IMR-90 (cell line): Measurements from ENCODE around the gene CEP128. TPM values are rescaled to one million over a fixed set of nuclear protein-coding genes. Genes with fewer than 3 reads are reported as not detected.

Source experiments
- ATAC-seq: fragments of 200-7000 bp; cut with Tn5 transposase; 2 replicates; pipeline ENCODE4 v1.9.1; 2020; ENCODE audit warnings: low read depth, mild to moderate bottlenecking, moderate library complexity
- BruUV-seq: library from RNA; stranded (reverse); fragments of 400-500 nt; replicated peaks from 2 replicates; lab custom pipeline; 2021; lab: Mats Ljungman, UMichigan
- CTCF ChIA-PET: fragments of 300-600 bp; formaldehyde crosslinking; extraction: SDS; loops from one replicate; lab custom pipeline; 2021; ENCODE audit warnings: antibody characterized with exemption; lab: Yijun Ruan, JAX
- POLR2A ChIA-PET: fragments of 300-600 bp; sonication (Branson Sonifier 250); formaldehyde crosslinking; loops from one replicate; lab custom pipeline; 2022; ENCODE audit warnings: antibody characterized with exemption; ENCODE audit not compliant: unreplicated experiment; lab: Charles Lee
- DNase-seq: peaks from one replicate; pipeline ENCODE4 v3.0.0; 2013
- H2AFZ ChIP-seq: replicated peaks from 2 replicates; pipeline ENCODE3; 2013; ENCODE audit warnings: low read length, mild to moderate bottlenecking; ENCODE audit not compliant: poor library complexity
- H2AK5ac ChIP-seq: 2 replicates; pipeline ENCODE4 v1.6.1; 2013; ENCODE audit warnings: low read depth, low read length, inconsistent platforms
- H2AK9ac ChIP-seq: replicated peaks from 2 replicates; pipeline ENCODE3; 2013; ENCODE audit warnings: mild to moderate bottlenecking, low read depth, low read length, moderate library complexity; ENCODE audit not compliant: poor library complexity
- H2BK120ac ChIP-seq: 2 replicates; pipeline ENCODE4 v1.6.1; 2013; ENCODE audit warnings: low read depth, low read length, inconsistent platforms
- H2BK15ac ChIP-seq: 3 replicates; pipeline ENCODE4 v1.6.1; 2013; ENCODE audit warnings: low read depth, low read length, inconsistent platforms
- H2BK20ac ChIP-seq: 2 replicates; pipeline ENCODE4 v1.6.1; 2013; ENCODE audit warnings: low read depth, mild to moderate bottlenecking, inconsistent platforms, low read length, moderate library complexity
- H2BK5ac ChIP-seq: 2 replicates; pipeline ENCODE4 v1.6.1; 2013; ENCODE audit warnings: mild to moderate bottlenecking, low read depth, low read length, inconsistent platforms; ENCODE audit not compliant: poor library complexity, severe bottlenecking
- H3K14ac ChIP-seq: replicated peaks from 2 replicates; pipeline ENCODE4 v1.6.1; 2013; ENCODE audit warnings: low read depth, low read length, inconsistent platforms
- H3K18ac ChIP-seq: 2 replicates; pipeline ENCODE4 v1.6.1; 2013; ENCODE audit warnings: low read depth, low read length, control low read depth
- H3K23ac ChIP-seq: 2 replicates; pipeline ENCODE4 v1.6.1; 2013; ENCODE audit warnings: low read depth, low read length, inconsistent platforms
- H3K27ac ChIP-seq: 2 replicates; pipeline ENCODE4 v1.5.1; 2013; ENCODE audit warnings: mild to moderate bottlenecking, control low read depth, low read length; ENCODE audit not compliant: insufficient read depth
- H3K27me3 ChIP-seq: 2 replicates; pipeline ENCODE4 v1.6.1; 2013; ENCODE audit warnings: low read length; ENCODE audit not compliant: control insufficient read depth, insufficient read depth
- H3K36me3 ChIP-seq: 2 replicates; pipeline ENCODE4 v1.6.1; 2013; ENCODE audit warnings: low read length, mixed read lengths; ENCODE audit not compliant: control insufficient read depth, insufficient read depth
- H3K4ac ChIP-seq: 2 replicates; pipeline ENCODE4 v1.6.1; 2013; ENCODE audit warnings: low read depth, low read length, inconsistent platforms
- H3K4me1 ChIP-seq: 2 replicates; pipeline ENCODE4 v1.6.1; 2013; ENCODE audit warnings: low read length, mixed read lengths; ENCODE audit not compliant: control insufficient read depth, insufficient read depth
- H3K4me2 ChIP-seq: 2 replicates; pipeline ENCODE4 v1.6.1; 2013; ENCODE audit warnings: low read depth, mild to moderate bottlenecking, control low read depth, low read length, moderate library complexity
- H3K4me3 ChIP-seq: 2 replicates; pipeline ENCODE4 v1.5.1; 2013; ENCODE audit warnings: low read depth, mild to moderate bottlenecking, control low read depth, low read length, moderate library complexity; ENCODE audit not compliant: insufficient read depth
- H3K56ac ChIP-seq: 2 replicates; pipeline ENCODE4 v1.6.1; 2013; ENCODE audit warnings: low read length, inconsistent platforms; ENCODE audit not compliant: insufficient read depth; ENCODE audit errors: extremely low read depth
- H3K79me1 ChIP-seq, 2 experiments: 2 replicates each; pipeline ENCODE4 v1.6.1; 2013; ENCODE audit warnings: low read length in 2 of 2, inconsistent platforms in 1 of 2, low read depth in 1 of 2
- H3K9ac ChIP-seq: 2 replicates; pipeline ENCODE4 v1.6.1; 2013; ENCODE audit warnings: low read depth, low read length, control low read depth
- H3K9me1 ChIP-seq: 2 replicates; pipeline ENCODE4 v1.6.1; 2013; ENCODE audit warnings: low read length, inconsistent platforms; ENCODE audit not compliant: insufficient read depth
- H3K9me3 ChIP-seq: 2 replicates; pipeline ENCODE4 v1.6.1; 2013; ENCODE audit warnings: low read length; ENCODE audit not compliant: control insufficient read depth, insufficient read depth
- H4K20me1 ChIP-seq: 2 replicates; pipeline ENCODE4 v1.6.1; 2013; ENCODE audit warnings: low read length, inconsistent platforms; ENCODE audit not compliant: insufficient read depth
- H4K5ac ChIP-seq: 2 replicates; pipeline ENCODE4 v1.6.1; 2013; ENCODE audit warnings: mild to moderate bottlenecking, low read depth, low read length, control low read depth
- H4K8ac ChIP-seq, 2 experiments: 2 replicates each; pipeline ENCODE4 v1.6.1; 2013; ENCODE audit warnings: low read depth in 2 of 2, low read length in 2 of 2, control low read depth in 1 of 2, inconsistent platforms in 1 of 2
- H4K91ac ChIP-seq: 2 replicates; pipeline ENCODE4 v1.6.1; 2013; ENCODE audit warnings: low read depth, low read length, inconsistent platforms; ENCODE audit not compliant: insufficient read depth
- BHLHE40 ChIP-seq: fragments of 150-350 bp; IDR thresholded peaks from 2 replicates; pipeline ENCODE4 v1.6.1; 2016; ENCODE audit warnings: mild to moderate bottlenecking, low read depth, low read length
- CEBPB ChIP-seq: IDR thresholded peaks from 2 replicates; pipeline ENCODE4 v1.6.1; 2012; ENCODE audit warnings: low read depth, low read length, improper control_type of control experiment
- CHD1 ChIP-seq: IDR thresholded peaks from 2 replicates; pipeline ENCODE4 v1.6.1; 2012; ENCODE audit warnings: low read depth, low read length, improper control_type of control experiment
- FOS ChIP-seq: fragments of 150-350 bp; IDR thresholded peaks from 2 replicates; pipeline ENCODE4 v1.6.1; 2016; ENCODE audit warnings: low read depth, low read length
- MAFK ChIP-seq: IDR thresholded peaks from 2 replicates; pipeline ENCODE4 v1.6.1; 2012; ENCODE audit warnings: low read depth, low read length, improper control_type of control experiment
- MAZ ChIP-seq: IDR thresholded peaks from 2 replicates; pipeline ENCODE4 v1.6.1; 2012; ENCODE audit warnings: low read depth, mild to moderate bottlenecking, low read length, improper control_type of control experiment, moderate library complexity, borderline replicate concordance
- MXI1 ChIP-seq: IDR thresholded peaks from 2 replicates; pipeline ENCODE4 v1.6.1; 2012; ENCODE audit warnings: low read depth, mild to moderate bottlenecking, low read length, moderate library complexity, borderline replicate concordance
- NFE2L2 ChIP-seq: fragments of 150-350 bp; IDR thresholded peaks from 2 replicates; pipeline ENCODE4 v1.6.1; 2016; ENCODE audit warnings: low read depth, mild to moderate bottlenecking, low read length
- POLR2A ChIP-seq: IDR thresholded peaks from 2 replicates; pipeline ENCODE4 v1.6.1; 2012; ENCODE audit warnings: mild to moderate bottlenecking, low read depth, low read length
- RAD21 ChIP-seq: IDR thresholded peaks from 2 replicates; pipeline ENCODE4 v1.6.1; 2012; ENCODE audit warnings: low read length, improper control_type of control experiment
- RCOR1 ChIP-seq: IDR thresholded peaks from 2 replicates; pipeline ENCODE4 v1.6.1; 2012; ENCODE audit warnings: mild to moderate bottlenecking, low read length, improper control_type of control experiment; ENCODE audit not compliant: insufficient replicate concordance
- RFX5 ChIP-seq: IDR thresholded peaks from 2 replicates; pipeline ENCODE4 v1.8.0; 2012; ENCODE audit warnings: low read depth, mild to moderate bottlenecking, low read length, moderate library complexity
- SMC3 ChIP-seq: fragments of 150-350 bp; IDR thresholded peaks from 2 replicates; pipeline ENCODE4 v1.6.1; 2016; ENCODE audit warnings: low read depth, mild to moderate bottlenecking, antibody characterized with exemption, low read length, moderate library complexity
- WGBS, 2 experiments: methylation state at CpG; one replicate each; pipeline versions ENCODE4 v1.1.5 to v1.1.7; 2013; ENCODE audit warnings: missing lambda C conversion rate in 2 of 2; ENCODE audit not compliant: insufficient read length in 1 of 2; ENCODE audit errors: extremely low coverage in 2 of 2; 5-methylcytosine and 5-hydroxymethylcytosine counted together
- dilution Hi-C: fragments of 300-500 bp; cut with HindIII; formaldehyde crosslinking; loops from one replicate; pipeline ENCODE4 v1.14.3; 2018; ENCODE audit warnings: low sequenced_read_pairs; ENCODE audit not compliant: unreplicated experiment
- in situ Hi-C: fragments of 300-500 bp; cut with MboI; formaldehyde crosslinking; loops from 3 replicates; pipeline ENCODE4 v1.14.3; 2019; ENCODE audit warnings: low sequenced_read_pairs, inconsistent platforms, mixed read lengths
- intact Hi-C: fragments of 100-400 bp; cut with micrococcal nuclease; formaldehyde crosslinking; loops from 2 replicates; pipeline ENCODE4 v1.10.0; 2022
- polyA plus RNA-seq, 3 experiments: library from polyadenylated mRNA; depleted of rRNA; stranded (reverse); fragments of >200 nt; gene quantifications; 2 replicates each; pipeline ENCODE4 v1.2.3, GENCODE V29; 2012; ENCODE audit warnings: low replicate concordance in 1 of 3
- total RNA-seq: library from RNA; depleted of rRNA; stranded (reverse); fragments of >200 nt; gene quantifications from 2 replicates; pipeline ENCODE4 v1.2.3, GENCODE V29; 2012
- TF ChIP-seq, protein P1 (sequence below): fragments of 150-350 bp; IDR thresholded peaks from 2 replicates; pipeline ENCODE4 v1.6.1; 2017; ENCODE audit warnings: mild to moderate bottlenecking, antibody characterized with exemption, low read length, low read depth
- TF ChIP-seq, protein P2 (sequence below): conservative IDR thresholded peaks from 2 replicates; pipeline ENCODE4 v1.5.1; 2012; ENCODE audit warnings: mild to moderate bottlenecking, low read depth, low read length, improper control_type of control experiment
- TF ChIP-seq, protein P3 (sequence below): fragments of 150-350 bp; IDR thresholded peaks from 2 replicates; pipeline ENCODE4 v1.6.1; 2016; ENCODE audit warnings: low read depth, mild to moderate bottlenecking, low read length, moderate library complexity, borderline replicate concordance

Gene CEP128
- total and polyA plus RNA-seq, 2 of the 4 experiments (the other 2 are of a cell fraction), result 1.9 to 5.7 TPM

DNA sequence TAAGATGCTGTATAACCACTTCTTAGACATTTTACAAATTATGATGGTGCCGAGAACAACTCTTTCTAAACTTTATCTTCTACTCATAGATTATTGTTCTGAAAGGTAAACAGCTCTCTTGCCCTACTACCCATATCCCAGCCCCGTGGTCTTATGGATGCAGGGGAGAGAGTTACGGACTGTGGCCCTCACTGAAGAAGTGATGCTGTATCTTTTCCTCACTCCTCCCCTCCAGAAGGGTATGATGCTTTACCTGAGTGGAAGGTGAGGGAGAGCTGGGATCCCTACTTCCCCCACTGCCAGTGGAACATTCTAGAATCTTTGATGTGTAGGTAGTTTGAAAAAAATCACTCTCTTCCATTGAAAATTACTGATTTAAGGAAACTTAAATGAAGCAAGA, 17.4 kb upstream of the CEP128 start:
- DNase-seq (no peak), ATAC-seq (no peak)
- no CpG with 5 or more reads among the region's 3 CpGs for WGBS, 2 experiments
- Histone ChIP-seq H3K27me3 (peaks cover 25% of the 10 kb centered on the region), H3K4me3 (no peak overlapping the region), H4K5ac (no peak overlapping the region), H2BK5ac (no peak overlapping the region), H3K18ac (no peak overlapping the region), H2AK9ac (no peak overlapping the region), H3K27ac (no peak overlapping the region), H3K4me1 (no peaks in the 10 kb centered on the region), H4K20me1 (no peaks in the 10 kb centered on the region), H3K23ac (no peak overlapping the region), H4K8ac (no peak overlapping the region), H2BK15ac (no peak overlapping the region), H3K56ac (no peak overlapping the region), H2AK5ac (no peak overlapping the region), H2AFZ (no peak overlapping the region), H3K4me2 (no peak overlapping the region), H2BK20ac (no peak overlapping the region), H3K4ac (no peak overlapping the region), H3K36me3 (no peaks in the 10 kb centered on the region), H3K9ac (no peak overlapping the region), H3K14ac (no peak overlapping the region), H3K79me1 (no peaks in the 10 kb centered on the region), H2BK120ac (no peak overlapping the region), H3K9me1 (no peaks in the 10 kb centered on the region), H3K9me3 (no peaks in the 10 kb centered on the region), H4K91ac (no peak overlapping the region)
- intact Hi-C loops (no loop called here), in situ Hi-C loops (no loop called here), dilution Hi-C loops (no loop called here)
- TF ChIP-seq CEBPB, result no peak
- TF ChIP-seq MAFK, result no peak
- TF ChIP-seq FOS, result no peak
- TF ChIP-seq SMC3, result no peak
- TF ChIP-seq, protein P1, sequence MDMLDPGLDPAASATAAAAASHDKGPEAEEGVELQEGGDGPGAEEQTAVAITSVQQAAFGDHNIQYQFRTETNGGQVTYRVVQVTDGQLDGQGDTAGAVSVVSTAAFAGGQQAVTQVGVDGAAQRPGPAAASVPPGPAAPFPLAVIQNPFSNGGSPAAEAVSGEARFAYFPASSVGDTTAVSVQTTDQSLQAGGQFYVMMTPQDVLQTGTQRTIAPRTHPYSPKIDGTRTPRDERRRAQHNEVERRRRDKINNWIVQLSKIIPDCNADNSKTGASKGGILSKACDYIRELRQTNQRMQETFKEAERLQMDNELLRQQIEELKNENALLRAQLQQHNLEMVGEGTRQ, result no peak
- TF ChIP-seq RAD21, result no peak
- TF ChIP-seq CHD1, result no peak
- TF ChIP-seq NFE2L2, result no peak
- TF ChIP-seq, protein P2, sequence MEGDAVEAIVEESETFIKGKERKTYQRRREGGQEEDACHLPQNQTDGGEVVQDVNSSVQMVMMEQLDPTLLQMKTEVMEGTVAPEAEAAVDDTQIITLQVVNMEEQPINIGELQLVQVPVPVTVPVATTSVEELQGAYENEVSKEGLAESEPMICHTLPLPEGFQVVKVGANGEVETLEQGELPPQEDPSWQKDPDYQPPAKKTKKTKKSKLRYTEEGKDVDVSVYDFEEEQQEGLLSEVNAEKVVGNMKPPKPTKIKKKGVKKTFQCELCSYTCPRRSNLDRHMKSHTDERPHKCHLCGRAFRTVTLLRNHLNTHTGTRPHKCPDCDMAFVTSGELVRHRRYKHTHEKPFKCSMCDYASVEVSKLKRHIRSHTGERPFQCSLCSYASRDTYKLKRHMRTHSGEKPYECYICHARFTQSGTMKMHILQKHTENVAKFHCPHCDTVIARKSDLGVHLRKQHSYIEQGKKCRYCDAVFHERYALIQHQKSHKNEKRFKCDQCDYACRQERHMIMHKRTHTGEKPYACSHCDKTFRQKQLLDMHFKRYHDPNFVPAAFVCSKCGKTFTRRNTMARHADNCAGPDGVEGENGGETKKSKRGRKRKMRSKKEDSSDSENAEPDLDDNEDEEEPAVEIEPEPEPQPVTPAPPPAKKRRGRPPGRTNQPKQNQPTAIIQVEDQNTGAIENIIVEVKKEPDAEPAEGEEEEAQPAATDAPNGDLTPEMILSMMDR, result no peak
- no peak for TF ChIP-seq POLR2A
- no peak for TF ChIP-seq MAZ
- TF ChIP-seq MXI1, result no peak
- TF ChIP-seq RCOR1, result no peak
- TF ChIP-seq BHLHE40, result no peak
- TF ChIP-seq RFX5, result no peak
- TF ChIP-seq, protein P3, sequence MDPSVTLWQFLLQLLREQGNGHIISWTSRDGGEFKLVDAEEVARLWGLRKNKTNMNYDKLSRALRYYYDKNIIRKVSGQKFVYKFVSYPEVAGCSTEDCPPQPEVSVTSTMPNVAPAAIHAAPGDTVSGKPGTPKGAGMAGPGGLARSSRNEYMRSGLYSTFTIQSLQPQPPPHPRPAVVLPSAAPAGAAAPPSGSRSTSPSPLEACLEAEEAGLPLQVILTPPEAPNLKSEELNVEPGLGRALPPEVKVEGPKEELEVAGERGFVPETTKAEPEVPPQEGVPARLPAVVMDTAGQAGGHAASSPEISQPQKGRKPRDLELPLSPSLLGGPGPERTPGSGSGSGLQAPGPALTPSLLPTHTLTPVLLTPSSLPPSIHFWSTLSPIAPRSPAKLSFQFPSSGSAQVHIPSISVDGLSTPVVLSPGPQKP, result no peak
- no TSS peak for BruUV-seq
- CTCF ChIA-PET, result no interaction called here
- POLR2A ChIA-PET, result no interaction called here
